ENCODE data around the gene NEMP2. TPM values are rescaled to one million over a fixed set of nuclear protein-coding genes. Genes with fewer than 3 reads are reported as not detected.

Gene NEMP2
- total and polyA plus RNA-seq, 12 donors, result 0.61 to 8.4 (median 4.9) TPM

DNA sequence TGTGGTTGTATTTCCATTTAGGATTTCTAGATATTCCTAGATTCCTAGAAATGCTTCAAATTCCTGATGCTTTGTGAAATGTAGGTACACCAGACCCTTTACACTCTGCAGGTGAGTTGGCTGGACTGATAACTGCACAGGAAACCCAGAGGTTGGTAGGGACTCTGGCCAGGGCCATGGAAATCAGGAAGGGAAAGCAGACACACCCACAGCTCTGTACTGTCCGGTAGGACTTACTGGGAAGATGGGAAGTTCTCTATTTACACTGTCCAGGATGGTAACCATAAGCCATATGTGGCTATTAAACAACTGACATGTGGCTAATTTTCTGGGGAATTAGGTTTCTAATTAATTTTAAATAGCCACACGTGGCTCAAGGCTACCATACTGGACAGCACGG, 31.4 kb downstream of the NEMP2 start:
- H3K36me3 ChIP-seq (replicated peaks in 1 of 2), result peaks cover 0 to 6% of the 10 kb centered on the region in 2 donors
- H3K4me3 ChIP-seq, result no peak overlapping the region
- intact Hi-C loops (cut with DNase I), result no loop called here
- TF ChIP-seq, protein P1, sequence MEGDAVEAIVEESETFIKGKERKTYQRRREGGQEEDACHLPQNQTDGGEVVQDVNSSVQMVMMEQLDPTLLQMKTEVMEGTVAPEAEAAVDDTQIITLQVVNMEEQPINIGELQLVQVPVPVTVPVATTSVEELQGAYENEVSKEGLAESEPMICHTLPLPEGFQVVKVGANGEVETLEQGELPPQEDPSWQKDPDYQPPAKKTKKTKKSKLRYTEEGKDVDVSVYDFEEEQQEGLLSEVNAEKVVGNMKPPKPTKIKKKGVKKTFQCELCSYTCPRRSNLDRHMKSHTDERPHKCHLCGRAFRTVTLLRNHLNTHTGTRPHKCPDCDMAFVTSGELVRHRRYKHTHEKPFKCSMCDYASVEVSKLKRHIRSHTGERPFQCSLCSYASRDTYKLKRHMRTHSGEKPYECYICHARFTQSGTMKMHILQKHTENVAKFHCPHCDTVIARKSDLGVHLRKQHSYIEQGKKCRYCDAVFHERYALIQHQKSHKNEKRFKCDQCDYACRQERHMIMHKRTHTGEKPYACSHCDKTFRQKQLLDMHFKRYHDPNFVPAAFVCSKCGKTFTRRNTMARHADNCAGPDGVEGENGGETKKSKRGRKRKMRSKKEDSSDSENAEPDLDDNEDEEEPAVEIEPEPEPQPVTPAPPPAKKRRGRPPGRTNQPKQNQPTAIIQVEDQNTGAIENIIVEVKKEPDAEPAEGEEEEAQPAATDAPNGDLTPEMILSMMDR (IDR thresholded peaks at IDR 0.05), result no peak
- TF ChIP-seq POLR2A (IDR thresholded peaks at IDR 0.05), result no peak
- no peaks in the 10 kb centered on the region for H3K9me3 ChIP-seq (replicated peaks in 1 of 3)
- DNase-seq, result no peak
- no peaks in the 10 kb centered on the region for H3K27me3 ChIP-seq
- H3K4me1 ChIP-seq (replicated peaks in 1 of 2), result peaks cover 14 to 25% of the 10 kb centered on the region in 2 donors
- 82 to 93% (median 89%) methylated on average over 3 of the region's 3 CpGs for WGBS, 4 donors
- no peak overlapping the region for H3K27ac ChIP-seq

DNA sequence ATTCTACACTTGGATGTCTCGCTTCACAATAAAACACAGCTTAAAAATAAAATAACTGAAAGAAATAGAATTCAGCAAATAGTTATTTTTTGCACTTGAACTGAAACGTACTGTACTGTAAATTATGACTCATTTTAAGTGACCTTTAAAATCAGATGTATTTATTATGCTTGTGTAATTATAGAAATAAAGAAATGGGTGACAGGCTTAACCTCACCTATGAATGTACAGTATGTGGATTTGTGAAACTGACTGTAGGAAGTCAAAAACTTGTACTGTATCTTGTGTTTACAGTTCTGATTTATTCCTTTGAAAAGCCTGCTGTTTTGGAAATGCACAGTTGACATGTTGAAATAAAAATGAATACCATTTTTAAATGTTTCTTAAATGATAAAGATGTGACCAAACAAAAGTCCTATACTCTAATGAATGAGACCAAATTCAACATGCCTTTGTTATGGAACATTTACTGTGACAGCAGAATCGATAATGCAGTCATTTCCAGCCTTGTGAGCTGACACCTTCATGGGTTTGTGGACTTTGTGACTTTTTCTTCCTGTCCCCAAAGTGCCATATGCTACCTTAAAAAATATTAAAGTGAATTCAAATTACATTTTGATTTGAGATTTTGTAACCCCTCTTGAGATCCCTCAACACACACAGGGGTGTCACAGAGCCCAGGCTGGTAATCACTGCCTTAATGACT, 32.7 kb downstream of the NEMP2 start:
- Histone ChIP-seq H3K4me1 (replicated peaks in 1 of 2) (peaks cover 14 to 15% of the 10 kb centered on the region in 2 donors), H3K36me3 (replicated peaks in 1 of 2) (peaks cover 0 to 11% of the 10 kb centered on the region in 2 donors), H3K27ac (no peak overlapping the region), H3K27me3 (no peaks in the 10 kb centered on the region), H3K9me3 (replicated peaks in 1 of 3) (no peaks in the 10 kb centered on the region), H3K4me3 (no peak overlapping the region)
- intact Hi-C loops (cut with DNase I), result no loop called here
- no peak for TF ChIP-seq POLR2A (IDR thresholded peaks at IDR 0.05)
- TF ChIP-seq, protein P1 (IDR thresholded peaks at IDR 0.05), result no peak
- WGBS, 4 donors, result 63 to 70% (median 66%) methylated on average over 3 of the region's 3 CpGs
- no peak for DNase-seq

- H3K27ac ChIP-seq, result no peak overlapping the region
- TF ChIP-seq, protein P1 (IDR thresholded peaks at IDR 0.05), result no peak
- TF ChIP-seq POLR2A (IDR thresholded peaks at IDR 0.05), result no peak
- no peaks in the 10 kb centered on the region for H3K9me3 ChIP-seq (replicated peaks in 1 of 3)
- peaks cover 0 to 11% of the 10 kb centered on the region in 2 donors for H3K36me3 ChIP-seq (replicated peaks in 1 of 2)
- H3K4me1 ChIP-seq (replicated peaks in 1 of 2), result peaks cover 12 to 14% of the 10 kb centered on the region in 2 donors
- 74 to 79% (median 75%) methylated on average over 5 of the region's 5 CpGs for WGBS, 4 donors
- intact Hi-C loops (cut with DNase I), result no loop called here
- no peak overlapping the region for H3K4me3 ChIP-seq
- DNase-seq, result no peak
- H3K27me3 ChIP-seq, result no peaks in the 10 kb centered on the region
Observed at GRCh38 chr2:190501231-190501630, 33.3 kb downstream of the NEMP2 start.

- peaks cover 0 to 7% of the 10 kb centered on the region in 2 donors for H3K36me3 ChIP-seq (replicated peaks in 1 of 2)
- intact Hi-C loops (cut with DNase I), result no loop called here
- no peak for TF ChIP-seq POLR2A (IDR thresholded peaks at IDR 0.05)
- TF ChIP-seq, protein P1 (IDR thresholded peaks at IDR 0.05), result no peak
- no peak overlapping the region for H3K4me3 ChIP-seq
- H3K27me3 ChIP-seq, result no peaks in the 10 kb centered on the region
- no peak for DNase-seq
- H3K9me3 ChIP-seq (replicated peaks in 1 of 3), result no peaks in the 10 kb centered on the region
- peaks cover 12 to 14% of the 10 kb centered on the region in 2 donors for H3K4me1 ChIP-seq (replicated peaks in 1 of 2)
- 84 to 93% (median 88%) methylated on average over 7 of the region's 7 CpGs for WGBS, 4 donors
- H3K27ac ChIP-seq, result no peak overlapping the region
Observed at GRCh38 chr2:190500054-190500502, 34.4 kb downstream of the NEMP2 start.

All from adrenal gland (tissue), 12 donors.